ENCODE measurements around the gene NRGN. TPM values are rescaled to one million over a fixed set of nuclear protein-coding genes. Genes with fewer than 3 reads are reported as not detected.
A peak's percentile ranks its signal among the peaks of the same experiment; 100 is the strongest.

Gene NRGN
- total RNA-seq, 2 donors from 2014 or later, result 1.2 to 1.8 TPM

DNA sequence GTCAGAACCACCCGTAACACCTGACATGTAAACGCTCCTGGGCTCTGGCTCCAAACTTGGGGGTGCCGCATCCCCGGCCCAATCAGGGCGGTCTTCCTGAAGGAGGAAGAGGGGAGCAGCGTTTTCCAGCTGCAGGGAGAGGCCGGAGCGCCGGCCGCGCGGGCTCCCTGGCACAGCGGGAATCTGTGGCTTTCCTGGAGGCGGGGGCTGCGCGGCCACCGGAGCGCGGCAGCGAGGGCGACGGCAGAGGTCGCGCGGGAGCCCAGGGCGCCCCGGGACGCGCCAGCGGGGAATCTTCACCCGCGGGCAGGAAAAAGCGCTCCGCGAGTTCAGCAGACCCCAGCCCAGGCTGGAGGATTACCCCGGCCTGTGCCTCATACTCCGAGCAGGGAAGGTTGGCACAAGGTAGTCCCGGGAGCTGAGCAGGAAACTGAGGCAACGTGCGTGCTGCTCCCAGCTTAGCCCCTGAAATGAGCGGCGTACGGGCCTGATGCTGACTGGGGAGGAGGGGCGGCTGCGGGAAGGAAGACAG is 22.9 kb downstream of the NRGN start:
- Histone ChIP-seq H3K36me3 (no peaks in the 10 kb centered on the region), H3K4me3 (peak overlapping the region; percentile 16 to 35), H3K4me1 (replicated peaks) (peaks cover 13% of the 10 kb centered on the region), H3K27ac (no peak overlapping the region), H3K9me3 (no peaks in the 10 kb centered on the region), H3K27me3 (replicated peaks; ENCODE audit: insufficient read depth) (peaks cover 19% of the 10 kb centered on the region)
- DNase-seq (ENCODE audit: low spot score), result no peak
- intact Hi-C loops (cut with DNase I), result loop anchor here (2.0 kb wide), 1 partner anchor 90 kb away; the partner anchor contains the start of genes SIAE and SPA17
- TF ChIP-seq, protein P1, sequence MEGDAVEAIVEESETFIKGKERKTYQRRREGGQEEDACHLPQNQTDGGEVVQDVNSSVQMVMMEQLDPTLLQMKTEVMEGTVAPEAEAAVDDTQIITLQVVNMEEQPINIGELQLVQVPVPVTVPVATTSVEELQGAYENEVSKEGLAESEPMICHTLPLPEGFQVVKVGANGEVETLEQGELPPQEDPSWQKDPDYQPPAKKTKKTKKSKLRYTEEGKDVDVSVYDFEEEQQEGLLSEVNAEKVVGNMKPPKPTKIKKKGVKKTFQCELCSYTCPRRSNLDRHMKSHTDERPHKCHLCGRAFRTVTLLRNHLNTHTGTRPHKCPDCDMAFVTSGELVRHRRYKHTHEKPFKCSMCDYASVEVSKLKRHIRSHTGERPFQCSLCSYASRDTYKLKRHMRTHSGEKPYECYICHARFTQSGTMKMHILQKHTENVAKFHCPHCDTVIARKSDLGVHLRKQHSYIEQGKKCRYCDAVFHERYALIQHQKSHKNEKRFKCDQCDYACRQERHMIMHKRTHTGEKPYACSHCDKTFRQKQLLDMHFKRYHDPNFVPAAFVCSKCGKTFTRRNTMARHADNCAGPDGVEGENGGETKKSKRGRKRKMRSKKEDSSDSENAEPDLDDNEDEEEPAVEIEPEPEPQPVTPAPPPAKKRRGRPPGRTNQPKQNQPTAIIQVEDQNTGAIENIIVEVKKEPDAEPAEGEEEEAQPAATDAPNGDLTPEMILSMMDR (IDR thresholded peaks at IDR 0.05), result no peak
- TF ChIP-seq POLR2A (IDR thresholded peaks at IDR 0.05) (no peak), POLR2AphosphoS5 (IDR thresholded peaks at IDR 0.05) (no peak)
- 3% methylated on average over 45 of the region's 45 CpGs for WGBS

GRCh38 chr11:124763156-124763947 is 23.6 kb downstream of the NRGN start:
- WGBS, result 3% methylated on average over 21 of the region's 21 CpGs
- TF ChIP-seq POLR2A (IDR thresholded peaks at IDR 0.05) (no peak), POLR2AphosphoS5 (IDR thresholded peaks at IDR 0.05) (peak; percentile 31)
- TF ChIP-seq, protein P1 (IDR thresholded peaks at IDR 0.05), result peak; percentile 46 to 73 (median 66)
- peak overlapping the region; percentile 16 to 35 for H3K4me3 ChIP-seq
- peaks cover 13% of the 10 kb centered on the region for H3K4me1 ChIP-seq (replicated peaks)
- peak; percentile 84 for DNase-seq (ENCODE audit: low spot score)
- H3K27me3 ChIP-seq (replicated peaks; ENCODE audit: insufficient read depth), result peaks cover 19% of the 10 kb centered on the region
- no peaks in the 10 kb centered on the region for H3K36me3 ChIP-seq
- no peaks in the 10 kb centered on the region for H3K9me3 ChIP-seq
- intact Hi-C loops (cut with DNase I), result loop anchor here (2.0 kb wide), 1 partner anchor 91 kb away; the partner anchor contains the start of genes SIAE and SPA17
- no peak overlapping the region for H3K27ac ChIP-seq

DNA sequence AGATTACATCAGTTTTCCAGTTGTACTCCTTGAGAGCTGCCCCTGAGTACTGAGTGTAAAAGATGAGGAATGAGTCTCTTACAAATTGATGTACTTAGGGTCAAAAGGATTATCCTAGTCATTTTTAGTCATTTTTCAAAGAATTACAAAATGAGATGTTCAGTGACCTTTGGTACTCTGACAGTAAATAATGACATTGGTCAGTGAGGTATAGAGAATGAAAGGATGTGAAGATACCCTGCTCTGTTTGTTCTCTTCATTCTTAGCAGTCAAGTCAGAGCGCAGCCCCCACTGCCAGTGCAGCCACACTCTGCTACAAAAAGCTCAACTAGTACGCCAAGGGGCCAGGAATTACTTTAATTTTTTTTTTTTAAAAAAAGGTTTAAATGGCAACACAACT is 26.4 kb downstream of the NRGN start:
- Histone ChIP-seq H3K4me3 (no peak overlapping the region), H3K27ac (no peak overlapping the region), H3K4me1 (replicated peaks) (peaks cover 13% of the 10 kb centered on the region), H3K36me3 (no peaks in the 10 kb centered on the region), H3K27me3 (replicated peaks; ENCODE audit: insufficient read depth) (peaks cover 8% of the 10 kb centered on the region), H3K9me3 (no peaks in the 10 kb centered on the region)
- WGBS, result 98% methylated on average over 2 of the region's 2 CpGs
- DNase-seq (ENCODE audit: low spot score), result no peak
- intact Hi-C loops (cut with DNase I), result no loop called here
- TF ChIP-seq, protein P1 (IDR thresholded peaks at IDR 0.05), result no peak
- TF ChIP-seq POLR2AphosphoS5 (IDR thresholded peaks at IDR 0.05) (no peak), POLR2A (IDR thresholded peaks at IDR 0.05) (no peak)

DNA sequence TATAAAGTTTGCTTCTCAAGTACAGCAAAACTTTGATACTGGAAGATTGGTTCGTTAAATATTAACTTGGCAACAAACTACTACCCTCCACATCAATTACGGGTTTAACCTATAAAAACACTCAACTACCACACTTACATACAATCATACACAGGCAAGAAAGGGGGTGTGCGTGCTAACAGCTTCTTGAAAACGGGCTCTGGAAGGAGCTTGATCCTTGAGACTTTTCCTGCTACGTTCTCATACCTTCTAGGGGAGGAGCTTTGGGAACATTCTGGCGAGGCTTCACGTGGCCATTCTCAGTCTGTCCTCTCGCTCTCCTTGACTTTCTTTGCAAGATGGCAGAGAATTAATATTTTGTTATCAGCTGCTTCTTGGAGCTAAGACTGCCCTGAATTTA is 29.2 kb downstream of the NRGN start:
- Histone ChIP-seq H3K9me3 (no peaks in the 10 kb centered on the region), H3K27ac (no peak overlapping the region), H3K27me3 (replicated peaks; ENCODE audit: insufficient read depth) (no peaks in the 10 kb centered on the region), H3K4me3 (no peak overlapping the region), H3K36me3 (no peaks in the 10 kb centered on the region), H3K4me1 (replicated peaks) (no peaks in the 10 kb centered on the region)
- no peak for DNase-seq (ENCODE audit: low spot score)
- intact Hi-C loops (cut with DNase I), result no loop called here
- 82% methylated on average over 8 of the region's 8 CpGs for WGBS
- TF ChIP-seq, protein P1 (IDR thresholded peaks at IDR 0.05), result no peak
- TF ChIP-seq POLR2A (IDR thresholded peaks at IDR 0.05) (no peak), POLR2AphosphoS5 (IDR thresholded peaks at IDR 0.05) (no peak)
